ENCODE results near the gene HMGXB4.

HMGXB4 gene

DNA sequence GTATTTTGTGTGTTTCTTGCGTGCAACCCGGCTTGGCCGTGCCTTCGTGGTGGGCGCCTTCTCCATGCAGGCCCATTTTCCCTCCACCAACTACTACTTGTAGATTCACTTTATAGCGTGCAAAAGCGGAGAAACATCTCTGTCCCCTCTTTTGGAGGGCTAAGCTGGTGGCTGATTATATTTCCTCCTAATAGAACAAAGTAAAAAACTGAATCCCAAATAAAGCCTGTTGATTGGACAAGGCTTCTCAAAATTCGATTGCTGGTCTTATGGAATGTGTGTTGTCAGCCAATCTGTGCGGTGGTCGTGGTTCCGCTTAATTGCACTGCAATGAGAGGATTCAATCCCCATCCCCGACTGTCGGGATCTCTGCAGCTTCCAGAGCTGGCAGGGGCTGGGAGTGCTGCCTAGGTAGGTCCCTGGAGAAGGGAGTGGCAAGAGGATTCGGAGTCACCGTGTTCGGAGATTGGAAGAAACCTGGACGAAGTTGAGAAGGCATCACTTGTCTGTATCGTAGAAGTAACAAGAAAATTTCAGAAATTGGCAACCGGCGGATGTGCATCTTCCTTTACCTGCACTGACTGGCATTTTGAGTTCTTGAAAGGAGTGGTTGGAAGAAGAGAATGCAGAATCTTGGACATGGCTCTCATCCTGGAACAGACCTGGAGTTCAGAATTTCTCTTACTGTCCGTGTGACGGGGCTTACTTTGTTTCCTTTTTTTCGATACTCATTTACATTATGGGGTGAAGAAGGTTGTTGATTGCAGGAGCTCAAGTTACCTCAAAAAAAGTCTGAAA lies 1.1 kb downstream of the HMGXB4 start:
- peak in 1 of 2 experiments; percentile 27 for DNase-seq

GRCh38 chr22:35264986-35265385 lies 7.7 kb downstream of the HMGXB4 start:
- no peak for DNase-seq

DNA sequence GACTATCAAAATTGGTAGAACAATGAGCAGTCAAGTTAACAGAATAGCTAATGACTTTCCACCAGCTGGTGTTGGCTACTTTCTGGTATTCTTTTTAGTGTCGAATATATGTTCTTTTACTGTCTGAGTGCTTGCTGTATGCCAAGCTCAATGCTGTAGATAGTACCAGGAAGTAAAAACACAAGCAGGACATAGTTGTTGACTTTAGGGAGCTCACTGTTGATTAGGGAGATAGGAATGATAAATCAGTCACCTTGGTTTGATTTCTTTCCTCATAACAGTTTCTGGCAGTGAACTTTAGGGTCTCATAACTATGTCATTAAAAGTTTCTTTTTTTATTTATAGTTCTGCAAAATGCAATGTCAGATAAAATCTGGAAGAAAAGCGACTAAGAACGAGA lies 9.0 kb downstream of the HMGXB4 start:
- no peak for DNase-seq

DNA sequence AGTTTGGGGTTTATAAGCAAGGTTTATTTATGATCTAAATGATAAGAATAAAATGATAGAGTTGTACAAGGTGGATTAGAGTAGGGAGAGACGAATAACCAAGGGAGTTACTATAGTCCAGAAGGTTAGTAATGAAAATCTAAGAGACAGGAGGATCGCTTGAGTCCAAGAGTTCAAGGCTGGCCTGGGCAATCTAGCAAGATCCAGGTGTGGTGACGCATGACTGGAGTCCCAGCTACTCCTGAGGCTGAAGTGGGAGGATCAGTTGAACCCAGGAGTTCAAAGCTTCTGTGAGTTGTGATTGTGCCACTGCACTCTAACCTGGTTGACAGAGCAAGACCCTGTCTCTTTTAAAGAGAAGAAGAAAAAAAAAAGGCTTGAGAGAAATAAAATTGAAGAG lies 12.3 kb downstream of the HMGXB4 start:
- no peak for DNase-seq

DNA sequence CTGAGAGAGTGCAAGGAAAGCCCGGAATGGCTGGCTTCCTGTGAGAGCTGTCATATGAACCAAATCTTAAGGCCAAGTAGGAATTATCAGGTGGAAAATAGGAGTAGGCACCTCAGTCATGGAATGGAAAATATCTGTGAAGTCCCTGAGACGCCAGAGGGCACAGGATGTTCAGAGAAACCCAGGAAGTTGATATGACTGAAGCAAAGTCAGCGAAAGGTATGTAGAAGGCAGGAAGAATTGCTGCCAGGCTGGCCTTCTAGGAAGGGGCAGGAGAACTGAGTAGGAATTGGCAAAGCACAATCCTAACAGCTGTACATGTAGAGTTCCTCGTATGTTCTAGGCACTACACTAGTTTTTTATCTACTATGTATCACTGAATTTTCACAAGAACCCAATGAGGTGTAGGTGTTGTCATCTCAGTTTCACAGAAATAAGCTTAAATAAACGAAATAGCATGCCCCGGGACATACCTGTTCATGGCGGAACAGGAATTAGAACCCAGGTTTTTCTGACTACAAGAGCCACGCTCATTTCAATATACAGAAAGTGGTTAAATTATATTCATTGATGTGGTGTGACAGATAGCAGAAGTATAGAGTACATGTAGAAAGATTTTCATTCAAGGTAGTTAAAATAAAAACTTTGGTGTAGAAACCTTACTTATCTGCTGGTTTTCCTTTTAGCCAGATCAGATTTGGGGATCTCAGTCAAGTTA lies 17.0 kb downstream of the HMGXB4 start:
- no peak for DNase-seq

GRCh38 chr22:35275580-35275979 lies 18.3 kb downstream of the HMGXB4 start:
- no peak for DNase-seq

DNA sequence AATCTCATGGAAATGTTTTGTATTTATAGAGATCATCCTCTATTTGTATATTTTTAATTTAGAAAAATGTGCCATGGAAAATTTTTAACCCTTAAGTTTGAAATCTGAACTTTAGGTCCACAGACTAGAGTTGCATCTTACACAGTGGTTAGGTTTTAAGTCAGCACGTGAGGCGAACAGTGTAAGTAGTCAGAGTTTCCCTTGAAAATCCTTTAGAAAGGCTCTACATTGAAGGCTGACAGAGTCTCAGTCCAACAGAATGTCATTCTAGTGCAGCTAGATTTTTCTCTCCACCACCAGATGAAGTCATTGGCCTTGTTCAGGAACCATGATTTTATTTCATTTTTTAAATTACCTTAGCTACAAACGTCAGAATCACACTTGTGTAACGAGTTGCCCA lies 18.7 kb downstream of the HMGXB4 start:
- DNase-seq, result no peak

DNA sequence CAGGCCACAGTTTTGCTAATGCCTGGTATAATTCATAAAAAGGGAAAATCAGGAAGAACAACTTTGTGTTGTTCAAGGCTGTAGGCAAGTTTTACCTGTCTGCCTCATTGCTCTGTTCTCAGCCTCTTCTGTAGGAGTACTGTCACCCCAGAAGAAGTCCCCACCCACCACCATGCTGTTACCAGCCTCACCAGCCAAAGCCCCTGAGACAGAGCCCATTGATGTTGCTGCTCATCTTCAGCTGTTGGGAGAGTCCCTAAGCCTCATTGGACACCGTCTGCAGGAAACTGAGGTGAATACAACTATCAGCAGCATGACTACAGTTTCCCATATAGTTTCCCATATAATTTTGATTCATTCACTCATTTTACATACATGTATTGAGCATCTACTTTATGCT lies 30.8 kb downstream of the HMGXB4 start:
- no peak for DNase-seq

DNA sequence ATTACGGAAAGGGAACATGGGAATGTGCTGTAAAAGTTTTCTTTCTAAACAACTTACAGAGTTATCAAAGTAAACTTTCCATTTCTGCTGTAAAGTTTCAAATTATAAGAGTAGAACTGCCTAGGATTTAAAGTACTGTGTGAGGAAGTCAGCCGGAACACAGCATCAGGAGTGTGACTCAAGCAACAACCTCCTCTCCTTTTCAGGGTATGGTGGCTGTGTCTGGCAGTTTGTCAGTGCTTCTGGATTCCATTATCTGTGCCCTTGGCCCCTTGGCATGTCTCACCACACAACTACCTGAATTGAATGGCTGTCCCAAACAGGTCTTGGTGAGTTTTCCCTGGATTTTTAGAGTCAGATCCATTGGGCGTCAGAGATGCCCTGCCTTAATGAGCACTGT lies 35.5 kb downstream of the HMGXB4 start:
- no peak for DNase-seq

GRCh38 chr22:35296051-35296450 lies 38.8 kb downstream of the HMGXB4 start:
- DNase-seq, result no peak

DNA sequence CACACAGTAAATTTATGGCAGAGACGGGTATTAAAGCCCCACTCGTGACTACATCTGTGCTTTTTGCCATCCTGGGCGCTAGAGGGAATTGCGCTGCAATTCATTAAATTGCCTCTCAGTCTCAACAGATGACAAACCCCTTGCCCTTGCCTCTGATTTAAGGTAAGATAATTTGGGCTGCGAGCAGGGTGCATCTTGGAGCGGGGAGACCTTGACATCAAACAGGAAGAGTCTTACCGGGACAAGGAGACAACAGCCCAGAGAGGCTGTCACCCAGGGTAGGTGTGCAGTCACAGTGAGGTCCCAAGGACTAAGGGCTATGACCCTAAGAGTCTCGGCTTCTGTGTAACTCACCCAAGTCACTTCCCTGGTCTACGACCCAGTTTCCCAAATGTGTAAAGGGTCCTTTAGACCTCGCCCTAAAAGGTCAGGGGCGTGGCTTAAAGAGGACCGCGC lies 42.0 kb downstream of the HMGXB4 start:
- peak in 1 of 2 experiments; percentile 36 for DNase-seq

GRCh38 chr22:35299673-35300499 lies 42.6 kb downstream of the HMGXB4 start, which contains the start of gene TOM1:
Gene TOM1 (plus strand): TSS chr22:35299894. CDS start chr22:35299929, 35 bp downstream.
- DNase-seq, result peak; percentile 93 to 96

- DNase-seq, result no peak
Observed at GRCh38 chr22:35301372-35301874, 44.1 kb downstream of the HMGXB4 start.

- no peak for DNase-seq
Observed at GRCh38 chr22:35303029-35303624, 45.8 kb downstream of the HMGXB4 start.

DNA sequence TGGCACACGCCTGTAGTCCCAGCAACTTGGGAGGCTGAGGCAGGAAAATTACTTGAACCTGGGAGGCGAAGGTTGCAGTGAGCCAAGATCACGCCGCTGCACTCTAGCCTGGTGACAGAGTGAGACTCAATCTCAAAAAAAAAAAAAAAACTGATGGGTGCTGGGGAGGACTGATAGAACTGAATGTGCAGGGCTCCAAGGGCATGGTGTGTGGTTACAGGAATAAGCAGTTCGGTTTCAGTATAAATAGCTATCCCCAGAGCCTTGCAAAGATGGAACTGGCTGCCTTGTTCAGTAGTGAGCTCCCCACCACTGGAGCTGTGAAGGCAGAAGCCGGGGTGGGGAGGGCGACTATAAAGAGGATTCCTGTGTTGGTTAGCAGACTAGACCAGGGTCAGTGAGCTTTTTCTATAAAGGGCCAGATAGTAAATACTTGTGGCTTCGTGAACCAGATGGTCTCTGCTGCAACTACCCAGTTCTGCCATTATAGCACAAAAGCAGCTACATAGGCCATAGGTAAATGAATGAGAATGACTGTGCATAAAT lies 48.3 kb downstream of the HMGXB4 start:
- DNase-seq, result no peak

GRCh38 chr22:35306350-35306967 lies 49.2 kb downstream of the HMGXB4 start:
- DNase-seq, result no peak

DNA sequence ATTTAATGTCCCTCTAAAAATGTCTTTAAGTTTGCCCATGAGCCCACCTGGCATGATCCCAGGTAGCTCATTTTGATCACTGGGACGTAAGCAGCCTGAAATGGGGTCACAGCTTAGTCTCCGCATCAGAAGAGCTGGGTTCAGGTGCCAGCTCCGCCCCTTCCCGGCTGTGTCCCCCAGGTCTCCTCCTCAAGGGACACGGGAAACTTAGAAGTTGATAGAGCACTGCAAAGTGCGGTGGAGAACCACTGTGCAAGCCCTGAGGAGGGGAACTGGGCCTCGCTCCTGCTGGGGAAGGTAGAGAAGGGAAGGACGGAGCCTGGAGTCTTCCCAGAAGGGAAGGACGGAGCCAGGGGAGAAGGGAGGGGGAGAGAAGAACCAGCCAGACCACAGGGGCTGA lies 50.1 kb downstream of the HMGXB4 start:
- DNase-seq, result no peak

DNA sequence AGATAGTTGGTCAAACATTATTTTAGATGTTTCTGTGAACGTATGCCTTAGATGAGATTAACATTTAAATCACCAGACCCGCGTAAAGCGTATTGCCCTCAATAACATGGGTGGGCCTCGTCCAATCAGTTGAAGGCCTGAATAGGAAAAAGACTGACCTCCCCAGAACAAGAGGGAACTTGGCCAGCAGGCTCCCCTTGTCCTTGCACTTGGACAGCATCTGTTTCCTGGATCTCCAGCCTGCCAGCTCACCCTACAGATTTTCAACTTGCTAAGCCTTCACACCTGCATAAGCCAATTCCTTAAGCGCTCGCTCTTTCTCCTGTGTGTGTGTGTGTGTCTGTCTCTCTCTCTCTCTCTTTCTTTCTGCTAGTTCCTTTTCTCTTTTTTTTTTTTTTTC lies 50.6 kb downstream of the HMGXB4 start:
- DNase-seq, result no peak

- no peak for DNase-seq
Observed at GRCh38 chr22:35308480-35309021, 51.3 kb downstream of the HMGXB4 start.

DNA sequence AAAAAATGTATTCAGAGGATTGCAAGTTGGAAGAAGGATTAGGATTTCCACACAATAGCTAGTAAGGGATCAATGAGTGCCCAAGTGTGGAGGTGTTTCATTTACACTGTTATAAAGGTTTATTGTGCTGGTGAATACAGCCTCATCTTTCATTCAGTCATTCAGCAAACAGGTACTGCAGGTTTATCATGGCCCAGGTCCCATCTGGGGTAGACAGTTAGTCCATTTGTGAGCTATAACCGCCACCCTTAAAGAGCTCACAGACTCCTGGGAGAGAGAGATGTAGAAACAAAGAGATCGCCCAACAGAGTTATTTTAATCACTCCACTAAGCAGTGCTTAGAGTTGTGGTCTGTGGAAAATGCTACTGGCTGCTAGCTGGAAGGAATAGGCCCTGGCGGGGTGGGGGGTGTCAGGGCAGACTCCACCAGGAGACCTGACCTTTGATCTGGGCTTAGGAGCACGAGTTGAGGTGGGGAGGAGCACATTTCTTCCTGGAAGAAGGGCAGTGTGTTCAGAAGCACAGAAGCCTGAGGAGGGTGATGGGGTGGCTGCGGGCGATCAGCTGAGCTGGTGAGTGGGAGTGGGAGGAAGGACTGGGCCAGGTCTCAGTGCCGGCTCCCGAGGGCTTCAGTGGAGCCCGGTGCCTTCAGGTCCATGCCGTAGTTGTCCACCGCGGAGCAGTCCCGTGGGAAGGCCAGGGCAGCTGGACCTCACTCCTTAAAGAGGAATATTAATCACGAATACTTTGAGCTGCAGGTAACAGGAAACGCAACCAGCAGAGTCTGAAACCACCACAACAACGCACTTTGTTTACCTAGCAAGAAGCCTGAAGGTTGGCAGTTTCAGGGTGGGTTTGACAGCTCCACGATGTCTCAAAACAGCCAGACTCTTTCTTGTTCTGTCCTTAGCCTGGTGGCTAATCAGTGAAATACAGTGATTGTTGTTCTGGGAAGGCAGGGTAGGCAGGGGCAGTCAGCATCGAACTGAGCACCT lies 53.6 kb downstream of the HMGXB4 start:
- DNase-seq, result peak in 1 of 2 experiments; percentile 4

Data from NCI-H526 (cell line).